ENCODE results near the gene FCHSD2.

Gene FCHSD2

GRCh38 chr11:72983560-72983959, 158.6 kb downstream of the FCHSD2 start:
- no peaks in the 10 kb centered on the region for H3K36me3 ChIP-seq (ENCODE audit: control insufficient read depth in 2 of 2, insufficient read depth in 1 of 2, low read length in 2 of 2)
- no peak overlapping the region for H3K4me3 ChIP-seq (ENCODE audit: low read depth, low read length)
- no peaks in the 10 kb centered on the region for H3K4me1 ChIP-seq (ENCODE audit: control insufficient read depth, insufficient read depth, low read length)
- H3K27ac ChIP-seq (ENCODE audit: extremely low read depth, low read depth, low read length) = no peak overlapping the region
- POLR2A ChIA-PET = no interaction called here
- CTCF ChIA-PET = no interaction called here
- no peaks in the 10 kb centered on the region for H3K9me3 ChIP-seq (ENCODE audit: control insufficient read depth, insufficient read depth, low read depth, low read length)
- TF ChIP-seq ZNF280C (tag by site-specific recombination; IDR thresholded peaks at IDR 0.05) (no peak), ZNF623 (tag by site-specific recombination; IDR thresholded peaks at IDR 0.05) (no peak), ZNF157 (tag by site-specific recombination; IDR thresholded peaks at IDR 0.05) (no peak), KLF9 (tag by site-specific recombination; IDR thresholded peaks at IDR 0.05; ENCODE audit: low read depth) (no peak), ZNF184 (tag by site-specific recombination; IDR thresholded peaks at IDR 0.05) (no peak), ZNF169 (tag by site-specific recombination; IDR thresholded peaks at IDR 0.05) (no peak)

DNA sequence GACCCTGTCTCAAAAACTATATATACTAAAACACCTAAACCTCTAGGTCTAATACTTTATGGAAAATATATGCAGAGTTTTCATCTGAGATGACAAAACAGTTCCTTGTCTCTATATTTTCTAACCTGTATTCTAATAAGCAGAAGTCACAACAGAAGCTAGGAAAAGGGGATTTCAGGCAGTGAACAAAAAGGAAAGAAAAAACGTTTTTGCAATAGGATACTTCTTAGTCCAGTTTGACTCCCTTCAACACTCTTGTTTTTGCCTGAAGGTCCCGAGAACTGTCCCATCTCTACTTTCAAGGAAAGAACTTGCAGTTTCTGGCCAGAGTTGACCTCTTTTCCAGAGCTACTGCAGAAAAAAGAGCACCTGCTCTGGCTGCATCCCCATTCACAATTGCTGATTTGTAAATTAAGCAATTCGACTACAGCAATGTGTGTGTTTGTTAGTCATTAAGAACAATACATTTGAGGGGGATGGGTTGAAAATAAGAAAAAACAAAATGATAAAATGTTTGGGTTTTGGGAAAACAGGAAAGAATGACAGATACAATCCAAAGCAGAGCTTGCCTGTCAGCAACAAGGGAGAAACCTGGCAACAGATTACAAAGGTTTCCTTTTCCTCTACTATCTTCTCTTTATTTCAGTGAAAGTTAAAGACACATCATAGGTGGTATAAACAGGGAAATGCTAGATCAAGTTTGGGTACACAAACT, 160.0 kb downstream of the FCHSD2 start:
- H3K27ac ChIP-seq (ENCODE audit: extremely low read depth, low read depth, low read length) = no peak overlapping the region
- H3K4me1 ChIP-seq (ENCODE audit: control insufficient read depth, insufficient read depth, low read length) = no peaks in the 10 kb centered on the region
- POLR2A ChIA-PET = no interaction called here
- CTCF ChIA-PET = interaction anchor here (0.7 kb wide), 1 partner anchor 46 kb away, joined by 6 read pairs; no protein-coding TSS in a partner anchor
- H3K4me3 ChIP-seq (ENCODE audit: low read depth, low read length) = no peak overlapping the region
- H3K9me3 ChIP-seq (ENCODE audit: control insufficient read depth, insufficient read depth, low read depth, low read length) = no peaks in the 10 kb centered on the region
- TF ChIP-seq ZSCAN4 (tag by site-specific recombination; IDR thresholded peaks at IDR 0.05) = no peak
- TF ChIP-seq ZNF112 (tag by site-specific recombination; IDR thresholded peaks at IDR 0.05) = no peak
- TF ChIP-seq ZNF624 (tag by site-specific recombination; IDR thresholded peaks at IDR 0.05) = no peak
- TF ChIP-seq PRDM4 (tag by site-specific recombination; IDR thresholded peaks at IDR 0.05) = no peak
- TF ChIP-seq ZNF529 (tag by site-specific recombination; IDR thresholded peaks at IDR 0.05; ENCODE audit: insufficient replicate concordance) = no peak
- no peak for TF ChIP-seq ATF2 (tag by site-specific recombination; IDR thresholded peaks at IDR 0.05; ENCODE audit: low read depth)
- TF ChIP-seq ELK4 (IDR thresholded peaks at IDR 0.05; ENCODE audit: borderline replicate concordance, low read depth, low read length) = no peak
- no peak for TF ChIP-seq ZFP41 (tag by site-specific recombination; IDR thresholded peaks at IDR 0.05; ENCODE audit: borderline replicate concordance)
- TF ChIP-seq ZNF214 (tag by site-specific recombination; IDR thresholded peaks at IDR 0.05; ENCODE audit: borderline replicate concordance) = no peak
- no peak for TF ChIP-seq ZNF132 (tag by site-specific recombination; IDR thresholded peaks at IDR 0.05; ENCODE audit: borderline replicate concordance)
- H3K36me3 ChIP-seq (ENCODE audit: control insufficient read depth in 2 of 2, insufficient read depth in 1 of 2, low read length in 2 of 2) = no peaks in the 10 kb centered on the region

Measured in HEK293 (cell line).